GM12891 (cell line): Measurements from ENCODE around the gene INPP5D.
"Not testable (repeated sequence)": the region's sequence is repeated elsewhere in the genome, so short reads cannot be mapped to it uniquely, and the experiment has no call there.

Experiments
- DNase-seq: peaks from one replicate; pipeline ENCODE4 v3.0.0; 2011; ENCODE audit warnings: low spot score; ENCODE audit not compliant: insufficient read length
- FAIRE-seq: peaks from 2 replicates; lab custom pipeline; 2011; peaks lifted over from hg19 to GRCh38; lab: Jason Lieb, UNC
- PAX5 ChIP-seq: IDR thresholded peaks from 2 replicates; pipeline ENCODE4 v1.6.1; 2011; ENCODE audit warnings: low read length, moderate library complexity, mild to moderate bottlenecking; ENCODE audit not compliant: insufficient read depth, severe bottlenecking
- POLR2A ChIP-seq: IDR thresholded peaks from 2 replicates; pipeline ENCODE4 v1.6.1; 2011; ENCODE audit warnings: low read depth, low read length, control low read depth
- POLR2AphosphoS5 ChIP-seq: IDR thresholded peaks from 2 replicates; pipeline ENCODE4 v1.6.1; 2011; ENCODE audit warnings: low read depth, low read length, control low read depth
- POU2F2 ChIP-seq: IDR thresholded peaks from 2 replicates; pipeline ENCODE4 v1.6.1; 2011; ENCODE audit warnings: low read depth, mild to moderate bottlenecking, control low read depth, low read length, moderate library complexity
- SPI1 ChIP-seq: IDR thresholded peaks from 2 replicates; pipeline ENCODE4 v1.6.1; 2011; ENCODE audit warnings: low read depth, low read length, control low read depth
- TAF1 ChIP-seq: IDR thresholded peaks from 2 replicates; pipeline ENCODE4 v1.6.1; 2011; ENCODE audit warnings: low read depth, low read length, control low read depth

Gene INPP5D

GRCh38 chr2:233174137-233174536, 114.0 kb downstream of the INPP5D start:
- DNase-seq (no peak), FAIRE-seq (no peak)
- no peak for TF ChIP-seq POLR2A
- no peak for TF ChIP-seq SPI1
- TF ChIP-seq POU2F2: no peak
- TF ChIP-seq PAX5: no peak
- no peak for TF ChIP-seq POLR2AphosphoS5
- no peak for TF ChIP-seq TAF1

DNA sequence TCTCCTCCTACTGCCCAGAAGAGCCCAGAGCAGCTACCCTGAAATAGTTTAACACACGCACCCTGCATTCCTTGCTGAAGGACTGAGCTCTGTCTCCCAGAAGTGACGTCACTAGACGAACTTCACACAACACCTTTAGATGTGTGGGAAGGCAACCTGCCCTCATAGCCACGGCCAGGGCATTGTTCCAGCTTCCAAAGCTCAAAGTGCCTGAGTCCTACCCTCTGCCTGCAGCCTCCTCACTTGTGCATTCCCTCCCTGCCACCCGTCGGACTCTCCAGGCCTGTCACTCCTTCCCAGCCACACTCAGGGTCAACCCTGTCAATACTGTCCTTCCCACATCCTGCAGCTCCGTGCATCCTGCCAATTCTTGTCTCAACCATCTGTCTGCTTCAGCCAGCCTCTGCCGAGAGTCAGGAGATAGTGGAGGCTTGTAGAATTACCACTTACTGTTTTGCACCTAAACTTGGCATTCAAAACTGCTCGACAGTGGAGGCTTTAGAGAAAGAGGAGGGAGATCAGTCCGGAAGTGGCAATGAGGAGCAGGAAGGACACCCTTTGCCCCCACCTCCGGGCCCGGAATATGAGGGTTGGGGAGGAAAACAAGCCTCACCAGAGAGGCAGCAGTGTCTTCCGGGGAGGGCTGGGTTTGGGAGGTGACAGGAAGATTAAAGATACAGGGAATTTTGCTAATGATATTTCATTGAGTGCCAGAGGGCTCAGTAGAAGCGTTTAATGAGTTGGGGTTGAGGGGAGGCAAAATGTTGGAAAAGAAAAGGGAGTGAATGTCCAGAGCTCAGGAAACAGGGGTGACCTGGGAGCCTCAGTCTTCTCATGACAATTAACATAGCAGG, 119.1 kb downstream of the INPP5D start:
- FAIRE-seq (no peak), DNase-seq (no peak)
- TF ChIP-seq POLR2A (no peak), POU2F2 (no peak), PAX5 (no peak), SPI1 (no peak), POLR2AphosphoS5 (no peak), TAF1 (no peak)

DNA sequence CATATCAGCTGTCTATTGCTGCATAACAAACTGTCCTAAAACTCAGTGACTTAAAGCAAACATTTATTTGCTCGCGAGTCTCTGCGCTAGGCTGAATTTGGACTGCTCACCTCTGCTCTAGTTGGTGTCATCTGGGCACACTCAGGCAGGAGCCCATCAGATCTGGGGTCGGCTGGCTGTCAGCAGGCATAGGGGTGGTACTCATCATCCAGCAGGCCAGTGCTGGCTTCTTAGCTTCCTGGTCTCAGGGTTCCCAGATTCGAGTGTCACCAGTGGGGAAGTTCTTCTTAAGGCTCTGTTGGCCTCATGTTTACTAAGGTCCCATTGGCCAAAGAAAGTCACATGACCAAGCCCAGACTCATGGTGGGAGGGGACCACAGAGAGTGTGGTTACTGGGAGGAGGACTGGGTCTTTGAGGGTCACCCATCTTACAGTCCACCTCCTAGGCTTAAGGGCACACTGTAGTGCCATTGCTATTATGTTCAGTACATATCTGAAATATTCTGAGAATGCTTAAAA, 119.8 kb downstream of the INPP5D start:
- no peak for DNase-seq
- no peak for FAIRE-seq
- TF ChIP-seq POLR2A: no peak
- no peak for TF ChIP-seq TAF1
- no peak for TF ChIP-seq POLR2AphosphoS5
- TF ChIP-seq SPI1: no peak
- TF ChIP-seq PAX5: no peak
- TF ChIP-seq POU2F2: no peak

DNA sequence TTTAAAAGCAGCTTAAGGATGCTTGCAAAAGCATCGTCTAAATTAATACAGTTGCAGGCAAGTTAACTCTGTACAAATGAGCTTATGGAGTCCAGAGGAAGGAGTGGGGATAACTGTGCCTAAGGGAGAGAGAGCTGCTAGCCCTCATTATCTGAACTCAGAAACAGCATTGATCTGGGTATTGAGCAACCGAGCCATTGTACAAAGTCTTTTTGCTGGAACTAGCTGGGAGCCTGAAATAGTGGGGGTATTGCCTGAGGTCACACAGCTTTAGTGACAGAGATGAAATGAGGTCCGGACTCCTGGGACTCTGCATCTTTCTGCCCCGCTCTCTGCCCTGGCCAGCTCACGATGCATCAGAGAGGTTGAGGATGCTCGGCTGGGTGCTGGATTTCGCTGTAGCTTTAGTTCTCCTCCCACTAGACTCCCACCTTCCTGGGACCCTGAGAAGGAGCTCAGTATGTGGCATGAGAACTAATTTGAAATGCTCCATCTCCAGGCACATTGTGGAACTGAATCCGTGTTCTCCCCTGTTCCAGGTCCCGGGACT, 123.8 kb downstream of the INPP5D start:
- FAIRE-seq: no peak

GRCh38 chr2:233184669-233185068, 124.5 kb downstream of the INPP5D start:
- DNase-seq (no peak), FAIRE-seq (peak; percentile 9)
- TF ChIP-seq PAX5: no peak
- TF ChIP-seq POU2F2: no peak
- no peak for TF ChIP-seq SPI1
- no peak for TF ChIP-seq POLR2A
- no peak for TF ChIP-seq POLR2AphosphoS5
- TF ChIP-seq TAF1: no peak

More for the DNA sequence above, 123.8 kb downstream of the INPP5D start:
- TF ChIP-seq POLR2A: no peak
- no peak for TF ChIP-seq SPI1
- TF ChIP-seq PAX5: no peak
- no peak for TF ChIP-seq POU2F2
- no peak for TF ChIP-seq POLR2AphosphoS5
- no peak for TF ChIP-seq TAF1
- DNase-seq: no peak

DNA sequence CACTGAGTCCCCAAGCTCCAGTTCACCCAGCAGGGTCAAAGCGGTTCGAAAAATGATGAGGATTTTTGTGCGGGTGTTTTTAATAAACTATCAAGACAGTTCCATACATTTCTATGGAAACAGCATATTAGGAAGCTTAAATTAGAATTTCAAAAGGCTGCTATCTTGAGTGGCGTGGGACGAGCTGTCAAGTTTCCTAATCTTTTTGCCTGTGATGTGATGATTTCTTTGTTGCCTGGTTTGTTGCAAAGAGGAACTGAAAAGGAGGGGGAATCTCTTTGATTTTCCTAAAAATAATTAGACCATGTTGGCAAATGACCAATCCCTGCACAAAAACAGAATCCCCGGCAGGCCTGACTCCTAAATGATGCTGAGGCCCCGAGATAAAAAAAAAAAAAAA, 125.2 kb downstream of the INPP5D start:
- FAIRE-seq (no peak), DNase-seq (no peak)
- TF ChIP-seq SPI1 (peak; percentile 84), TAF1 (no peak), POU2F2 (no peak), POLR2AphosphoS5 (no peak), PAX5 (no peak), POLR2A (no peak)

- TF ChIP-seq POU2F2: 0 out of 2 replicates have a peak, but pooled peaks have one; percentile 17
- no peak for TF ChIP-seq PAX5
- TF ChIP-seq POLR2AphosphoS5: peak; percentile 47; the same call in 1 of the 2 replicates
- peak; percentile 95 for TF ChIP-seq SPI1
- no peak for DNase-seq
- peak; percentile 81 for FAIRE-seq
These were observed 125.8 kb downstream of the INPP5D start for GRCh38 chr2:233185963-233186362.

- DNase-seq (no peak), FAIRE-seq (no peak)
- TF ChIP-seq POU2F2 (no peak), PAX5 (no peak)
These were observed 126.7 kb downstream of the INPP5D start for GRCh38 chr2:233186851-233187250.

GRCh38 chr2:233189025-233189424, 128.9 kb downstream of the INPP5D start:
- FAIRE-seq: no peak
- no peak for TF ChIP-seq TAF1
- no peak for TF ChIP-seq POLR2AphosphoS5
- no peak for DNase-seq

DNA sequence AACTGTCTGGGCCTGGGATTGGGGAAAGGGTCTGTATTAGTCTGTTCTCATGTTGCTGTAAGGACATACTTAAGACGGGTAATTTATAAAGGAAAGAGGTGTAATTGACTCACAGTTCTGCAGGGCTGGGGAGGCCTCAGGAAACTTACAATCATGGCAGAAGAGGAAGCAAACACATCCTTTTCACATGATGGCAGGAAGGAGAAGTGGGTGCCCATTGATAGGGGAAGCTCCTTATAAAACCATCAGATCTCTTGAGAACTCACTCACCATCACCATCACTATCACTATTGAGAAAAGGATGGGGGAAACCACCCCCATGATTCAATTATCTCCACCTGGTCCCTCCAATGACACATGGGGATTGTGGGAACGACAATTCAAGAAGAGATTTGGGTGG, 130.9 kb downstream of the INPP5D start:
- DNase-seq, FAIRE-seq: not testable (repeated sequence)
